ENCODE results near the gene CD74.
"Not testable (repeated sequence)": the region's sequence is repeated elsewhere in the genome, so short reads cannot be mapped to it uniquely, and the experiment has no call there.

The CD74 gene

GRCh38 chr5:150412319-150413175, at the start of gene CD74:
TSS of gene CD74 (minus strand) at chr5:150412910. CDS start at chr5:150412749, 161 bp downstream.
- no peak for DNase-seq

DNA sequence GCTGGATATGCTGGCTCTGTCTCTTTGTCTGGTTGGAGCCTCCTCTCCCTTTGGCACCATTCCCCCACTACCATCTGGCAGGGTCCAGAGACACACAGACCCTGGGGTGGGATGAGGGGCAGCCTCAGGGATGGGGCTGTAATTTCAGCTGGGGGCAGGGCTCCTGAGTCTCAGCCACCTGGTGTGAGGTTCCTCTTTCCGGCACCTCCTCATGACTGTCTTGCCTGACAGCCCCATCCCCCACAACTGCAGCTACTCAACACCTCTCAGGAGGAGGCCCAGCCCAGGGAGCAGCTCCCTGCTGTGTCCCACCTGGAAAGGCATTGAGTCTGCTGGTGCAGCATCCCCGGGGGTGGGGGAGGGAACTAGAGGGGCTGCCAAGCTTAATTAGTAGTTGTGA, 48.5 kb upstream of the CD74 start:
- peak; percentile 98 for DNase-seq

GRCh38 chr5:150460781-150461180, 48.1 kb upstream of the CD74 start:
- no peak for DNase-seq

GRCh38 chr5:150458802-150459557, 46.3 kb upstream of the CD74 start:
- peak; percentile 84 for DNase-seq

GRCh38 chr5:150457562-150458240, 45.0 kb upstream of the CD74 start:
- DNase-seq = no peak

GRCh38 chr5:150457121-150457520, 44.4 kb upstream of the CD74 start:
- DNase-seq = no peak

GRCh38 chr5:150454492-150455229, 42.0 kb upstream of the CD74 start:
- no peak for DNase-seq

GRCh38 chr5:150454027-150454426, 41.3 kb upstream of the CD74 start:
- not testable (repeated sequence) for DNase-seq

DNA sequence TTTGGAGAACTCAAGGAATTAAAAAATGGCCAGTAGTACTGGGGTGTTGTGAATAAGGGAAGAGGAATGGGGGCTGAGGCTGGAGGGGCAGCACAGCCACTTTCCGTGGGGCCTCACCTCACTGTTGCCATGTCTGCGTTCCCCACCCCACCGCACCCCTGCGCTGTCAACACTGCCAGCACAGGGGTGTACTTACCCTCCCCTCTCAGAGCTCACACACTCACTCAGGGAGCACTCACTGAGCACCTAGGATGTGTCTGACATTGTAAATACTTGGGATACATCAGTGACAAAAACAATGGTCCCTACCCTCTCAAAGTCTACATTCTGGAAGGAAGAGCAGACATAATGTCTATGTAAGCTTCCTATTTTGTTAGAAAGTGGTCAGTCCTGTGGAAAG, 40.2 kb upstream of the CD74 start:
- DNase-seq = no peak

- no peak for DNase-seq
Observed at GRCh38 chr5:150451594-150451993, 38.9 kb upstream of the CD74 start.

GRCh38 chr5:150449517-150450339, 37.0 kb upstream of the CD74 start, which contains the start of gene RPS14:
TSS of gene RPS14 (minus strand) at chr5:150449739. CDS start at chr5:150447733, 2,006 bp downstream.
- DNase-seq = peak; percentile 97

GRCh38 chr5:150448952-150449516, 36.3 kb upstream of the CD74 start:
- DNase-seq = no peak

DNA sequence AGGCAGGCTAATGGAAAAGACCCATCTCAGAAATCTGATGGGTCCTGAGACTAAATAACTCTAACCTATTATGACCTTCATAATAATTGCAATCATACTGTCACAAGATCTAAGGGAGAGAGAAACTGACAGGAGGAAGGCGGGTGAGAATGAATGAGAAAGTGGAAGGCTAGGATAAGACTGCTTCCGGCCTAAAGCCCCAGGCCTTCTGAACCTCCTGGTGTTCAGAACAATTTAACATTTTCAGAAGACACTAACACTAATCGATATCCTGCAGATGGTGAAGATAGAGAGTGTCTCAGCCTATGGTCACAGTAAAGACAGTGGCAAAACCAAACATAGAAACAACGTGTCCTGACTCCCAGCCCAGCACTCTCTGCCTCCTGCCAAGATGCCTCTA, 35.6 kb upstream of the CD74 start:
- no peak for DNase-seq

DNA sequence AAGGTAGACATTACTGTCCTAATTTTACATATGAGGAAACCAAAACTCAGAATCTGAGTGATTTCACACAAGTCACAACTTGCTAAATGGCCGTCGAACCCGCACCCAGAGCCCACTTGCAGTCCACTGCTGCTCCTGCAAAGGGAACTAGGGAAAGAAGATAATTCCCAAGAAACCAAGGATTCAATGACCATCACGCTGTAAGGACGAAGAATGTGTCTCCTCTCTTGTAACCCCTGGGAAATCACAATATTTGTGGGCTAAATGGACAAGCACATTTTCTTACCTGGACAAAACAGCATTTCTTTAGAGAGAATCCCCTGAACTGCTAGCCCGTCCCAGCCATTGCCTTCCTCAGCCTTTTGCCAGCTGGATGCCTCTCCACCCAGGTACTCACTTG, 34.5 kb upstream of the CD74 start:
- DNase-seq = no peak

DNA sequence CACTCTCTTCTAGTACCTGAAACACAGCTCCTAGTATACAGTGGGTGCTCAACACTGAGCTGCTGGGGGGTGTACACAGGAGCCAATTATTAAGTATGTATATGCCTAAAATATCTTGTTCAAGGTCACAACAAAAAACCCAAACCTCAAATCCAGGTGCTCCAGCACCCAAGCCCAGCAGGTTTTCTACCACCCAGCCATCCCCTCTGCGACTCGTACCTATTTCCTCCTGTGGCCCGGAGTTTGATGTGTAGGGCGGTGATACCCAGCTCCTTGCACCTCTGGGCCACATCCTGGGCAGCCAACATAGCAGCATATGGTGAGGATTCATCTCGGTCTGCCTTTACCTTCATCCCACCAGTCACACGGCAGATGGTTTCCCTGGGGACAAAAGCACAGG, 33.9 kb upstream of the CD74 start:
- DNase-seq = no peak

DNA sequence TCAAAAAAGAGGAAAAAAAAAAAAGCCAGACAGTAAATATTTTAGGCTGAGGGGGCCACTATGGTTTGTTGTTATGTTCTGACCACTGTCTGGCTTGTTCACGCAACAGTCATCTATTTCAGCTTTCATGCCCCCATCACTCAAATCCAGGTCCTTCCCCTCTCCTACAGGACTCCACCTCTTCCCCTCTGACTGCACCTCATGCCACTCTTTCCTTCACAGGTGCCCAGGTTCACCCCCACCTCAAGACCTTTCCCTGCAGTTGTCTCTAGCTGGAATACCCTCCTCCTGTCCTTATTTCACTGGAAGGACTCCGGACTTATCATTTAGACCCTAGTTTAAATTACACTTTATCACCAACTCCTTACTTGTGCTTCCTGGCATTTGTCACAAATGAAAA, 33.4 kb upstream of the CD74 start:
- no peak for DNase-seq

GRCh38 chr5:150444770-150445169, 32.1 kb upstream of the CD74 start:
- DNase-seq = no peak

DNA sequence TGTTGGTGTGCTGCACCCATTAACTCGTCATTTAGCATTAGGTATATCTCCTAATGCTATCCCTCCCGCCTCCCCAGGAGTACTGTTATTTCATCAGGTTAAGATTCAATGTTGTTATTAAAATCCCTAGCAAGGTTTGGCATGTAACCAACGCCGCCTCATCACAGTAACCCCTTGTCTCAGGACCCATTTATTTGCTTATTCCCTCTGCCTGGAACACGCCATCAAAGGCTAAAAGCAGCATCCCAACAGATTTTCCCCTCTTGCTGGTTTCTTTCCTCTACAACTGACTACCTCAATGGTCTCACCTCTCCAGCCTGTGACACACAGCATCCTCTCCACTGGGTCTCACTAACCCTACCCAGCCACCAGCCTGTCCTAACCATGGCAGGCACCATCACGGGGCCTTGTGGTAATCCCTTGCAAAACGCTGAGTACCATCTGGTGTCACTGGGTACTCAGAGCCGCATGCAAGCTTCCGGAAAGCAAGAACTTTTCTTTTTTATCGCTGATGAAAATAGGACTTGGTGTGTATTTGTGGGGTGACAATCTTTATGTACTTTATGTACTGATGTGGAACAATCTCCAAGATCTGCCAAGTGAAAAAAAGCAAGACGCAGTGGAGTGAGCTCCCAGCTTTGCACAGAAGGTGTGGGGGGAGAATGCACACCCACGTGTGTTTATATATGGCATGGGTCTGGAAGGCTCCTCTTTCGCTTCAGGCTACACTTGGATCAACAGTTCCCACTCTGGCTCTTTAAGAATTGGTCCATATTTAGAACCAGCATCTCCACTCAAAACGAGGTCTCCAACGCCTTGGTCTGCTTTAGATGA, 30.7 kb upstream of the CD74 start:
- DNase-seq = no peak

- DNase-seq = no peak
Observed at GRCh38 chr5:150442699-150443080, 30.0 kb upstream of the CD74 start.
